Ascending aorta (tissue), 2 donors: Measurements from ENCODE around the gene SSR2. TPM values are rescaled to one million over a fixed set of nuclear protein-coding genes. Genes with fewer than 3 reads are reported as not detected.
A peak's percentile ranks its signal among the peaks of the same experiment; 100 is the strongest.

Experiments used
- DNase-seq, 2 donors: peaks; one replicate each; pipeline ENCODE4 v3.0.0-alpha.2; 2019; ENCODE audit warnings: low spot score in 2 of 2
- H3K27ac ChIP-seq, 2 donors: fragments of 200-600 bp; sonication (generic); one replicate each; pipeline ENCODE4 v1.5.1; 2016 to 2017; ENCODE audit warnings: mild to moderate bottlenecking in 1 of 2
- H3K27me3 ChIP-seq: fragments of 200-600 bp; sonication (generic); one replicate; pipeline ENCODE4 v1.5.1; 2017
- H3K36me3 ChIP-seq, 2 donors: fragments of 200-600 bp; sonication (generic); one replicate each; pipeline ENCODE4 v1.5.1; 2016
- H3K4me1 ChIP-seq, 2 donors: fragments of 200-600 bp; sonication (generic); one replicate each; pipeline ENCODE4 v1.5.1; 2016 to 2017; ENCODE audit warnings: mild to moderate bottlenecking in 1 of 2
- H3K4me3 ChIP-seq, 2 donors: fragments of 200-600 bp; sonication (generic); one replicate each; pipeline ENCODE4 v1.5.1; 2016 to 2017; ENCODE audit warnings: mild to moderate bottlenecking in 1 of 2
- H3K9me3 ChIP-seq, 2 donors: fragments of 200-600 bp; sonication (generic); one replicate each; pipeline ENCODE4 v1.5.1; 2016
- CTCF ChIP-seq, 3 experiments: fragments of 200-600 bp in 2 of 3; fragments of 450-650 bp in 1 of 3; sonication (generic) in 2 of 3; IDR thresholded peaks; one replicate each; pipeline ENCODE4 v1.5.1; 2016 to 2019; ENCODE audit warnings: antibody characterized with exemption in 3 of 3, mild to moderate bottlenecking in 1 of 3, moderate library complexity in 1 of 3
- intact Hi-C: fragments of 100-400 bp; cut with DNase I; formaldehyde crosslinking; loops from one replicate; pipeline ENCODE4 v1.15.1; 2023
- total RNA-seq: library from RNA; depleted of rRNA; stranded (reverse); fragments of >200 nt; gene quantifications from one replicate; pipeline ENCODE4 v1.1.0, GENCODE V29; 2016

SSR2 gene
- total RNA-seq, 1 donor from 2014 or later = 103 TPM

- Histone ChIP-seq H3K4me3 (no peak overlapping the region), H3K4me1 (peaks cover 46 to 71% of the 10 kb centered on the region in 2 donors), H3K27me3 (no peaks in the 10 kb centered on the region), H3K9me3 (no peaks in the 10 kb centered on the region), H3K27ac (peak overlapping the region; percentile 94 to 98), H3K36me3 (peaks cover 83 to 86% of the 10 kb centered on the region in 2 donors)
- intact Hi-C loops = no loop called here
- no peak for TF ChIP-seq CTCF (IDR thresholded peaks at IDR 0.05)
- DNase-seq = no peak
Observed at GRCh38 chr1:155966135-155966534, 54.6 kb downstream of the SSR2 start.

GRCh38 chr1:155964193-155964592 is 56.6 kb downstream of the SSR2 start:
- Histone ChIP-seq H3K36me3 (peaks cover 92 to 93% of the 10 kb centered on the region in 2 donors), H3K4me1 (peaks cover 29 to 59% of the 10 kb centered on the region in 2 donors), H3K27ac (peak overlapping the region; percentile 5 to 94), H3K4me3 (no peak overlapping the region), H3K27me3 (no peaks in the 10 kb centered on the region), H3K9me3 (no peaks in the 10 kb centered on the region)
- TF ChIP-seq CTCF (IDR thresholded peaks at IDR 0.05) = no peak
- intact Hi-C loops = loop anchor here (5.0 kb wide), 1 partner anchor 962 kb away; the partner anchor contains the start of gene ZBTB7B
- no peak for DNase-seq

GRCh38 chr1:155962599-155963211 is 58.0 kb downstream of the SSR2 start:
- DNase-seq = peak in 1 of 2 donors; percentile 75
- no peaks in the 10 kb centered on the region for H3K9me3 ChIP-seq
- H3K4me1 ChIP-seq = peaks cover 14 to 44% of the 10 kb centered on the region in 2 donors
- no peak for TF ChIP-seq CTCF (IDR thresholded peaks at IDR 0.05)
- no peaks in the 10 kb centered on the region for H3K27me3 ChIP-seq
- peaks cover 93 to 94% of the 10 kb centered on the region in 2 donors for H3K36me3 ChIP-seq
- H3K4me3 ChIP-seq = no peak overlapping the region
- intact Hi-C loops = loop anchor here (1.0 to 5.0 kb wide), 3 partner anchors 18 to 960 kb away; partner anchors contain the start of gene ZBTB7B
- peak overlapping the region; percentile 89 to 92 for H3K27ac ChIP-seq

GRCh38 chr1:155961937-155962336 is 58.8 kb downstream of the SSR2 start:
- H3K27me3 ChIP-seq = no peaks in the 10 kb centered on the region
- H3K27ac ChIP-seq = peak overlapping the region; percentile 89 to 92
- peak overlapping the region in 1 of 2 donors; percentile 9 for H3K4me3 ChIP-seq
- TF ChIP-seq CTCF (IDR thresholded peaks at IDR 0.05) = peak; percentile 14 to 34 (median 34)
- intact Hi-C loops = loop anchor here (1.0 to 5.0 kb wide), 3 partner anchors 18 to 960 kb away; partner anchors contain the start of gene ZBTB7B
- DNase-seq = peak; percentile 79 to 95
- H3K36me3 ChIP-seq = peaks cover 93 to 94% of the 10 kb centered on the region in 2 donors
- H3K9me3 ChIP-seq = no peaks in the 10 kb centered on the region
- peaks cover 9 to 36% of the 10 kb centered on the region in 2 donors for H3K4me1 ChIP-seq

- H3K36me3 ChIP-seq = peaks cover 91 to 93% of the 10 kb centered on the region in 2 donors
- no peaks in the 10 kb centered on the region for H3K27me3 ChIP-seq
- H3K4me1 ChIP-seq = peaks cover 9 to 31% of the 10 kb centered on the region in 2 donors
- H3K9me3 ChIP-seq = no peaks in the 10 kb centered on the region
- peak overlapping the region; percentile 89 to 92 for H3K27ac ChIP-seq
- no peak overlapping the region for H3K4me3 ChIP-seq
- no peak for DNase-seq
- intact Hi-C loops = loop anchor here (1.0 to 5.0 kb wide), 2 partner anchors 22 to 958 kb away; partner anchors contain the start of gene ZBTB7B
- TF ChIP-seq CTCF (IDR thresholded peaks at IDR 0.05) = no peak
Observed at GRCh38 chr1:155960081-155960745, 60.5 kb downstream of the SSR2 start.

Other genes starting within 250 kb of the SSR2 start
- 19.9 TPM for gene GON4L, start 163.7 kb downstream of the SSR2 start, total RNA-seq
- 17.7 TPM for gene SYT11, start 161.4 kb downstream of the SSR2 start, total RNA-seq
- 17.1 TPM for gene RIT1, start 109.6 kb downstream of the SSR2 start, total RNA-seq
- 101 TPM for gene KHDC4, start 86.5 kb downstream of the SSR2 start, total RNA-seq
- not detected for gene RXFP4, start 79.3 kb downstream of the SSR2 start, total RNA-seq
- 169 TPM for gene ARHGEF2, start 42.4 kb downstream of the SSR2 start, total RNA-seq
- 28.7 TPM for gene UBQLN4, start 32.8 kb upstream of the SSR2 start, total RNA-seq
- gene LAMTOR2, start 33.8 kb upstream of the SSR2 start, total RNA-seq = 43.9 TPM
- gene RAB25, start 40.2 kb upstream of the SSR2 start, total RNA-seq = not detected
- gene MEX3A, start 61.5 kb upstream of the SSR2 start, total RNA-seq = 1.3 TPM
- 783 TPM for gene LMNA, start 93.8 kb upstream of the SSR2 start, total RNA-seq
- 0.64 TPM for gene SEMA4A, start 132.6 kb upstream of the SSR2 start, total RNA-seq
- gene SLC25A44, start 173.2 kb upstream of the SSR2 start, total RNA-seq = 13.5 TPM
- 61.4 TPM for gene PMF1, start 192.1 kb upstream of the SSR2 start, total RNA-seq
- 19.1 TPM for gene BGLAP, start 221.2 kb upstream of the SSR2 start, total RNA-seq
- gene PAQR6, start 227.1 kb upstream of the SSR2 start, total RNA-seq = not detected